ENCODE measurements around the gene SALL2. TPM values are rescaled to one million over a fixed set of nuclear protein-coding genes. Genes with fewer than 3 reads are reported as not detected.

SALL2 gene
- total RNA-seq, 2 experiments from 2014 or later, result 5.5 to 6.3 TPM

GRCh38 chr14:21541413-21542074 is 15.4 kb upstream of the SALL2 start:
- H3K9me3 Mint-ChIP-seq (ENCODE audit: low read depth), result no peaks in the 10 kb centered on the region
- no peak for DNase-seq
- H3K27ac Mint-ChIP-seq, result no peak overlapping the region
- peaks cover 5% of the 10 kb centered on the region for H3K4me1 Mint-ChIP-seq
- intact Hi-C loops (cut with DNase I, micrococcal nuclease), result no loop called here
- ChIA-PET CTCF (no interaction called here), POLR2A (no interaction called here)
- no peaks in the 10 kb centered on the region for H3K36me3 Mint-ChIP-seq (ENCODE audit: low read depth)
- H3K27me3 Mint-ChIP-seq, result peaks cover 25% of the 10 kb centered on the region
- H3K4me3 Mint-ChIP-seq, result no peak overlapping the region
- ATAC-seq, result no peak

DNA sequence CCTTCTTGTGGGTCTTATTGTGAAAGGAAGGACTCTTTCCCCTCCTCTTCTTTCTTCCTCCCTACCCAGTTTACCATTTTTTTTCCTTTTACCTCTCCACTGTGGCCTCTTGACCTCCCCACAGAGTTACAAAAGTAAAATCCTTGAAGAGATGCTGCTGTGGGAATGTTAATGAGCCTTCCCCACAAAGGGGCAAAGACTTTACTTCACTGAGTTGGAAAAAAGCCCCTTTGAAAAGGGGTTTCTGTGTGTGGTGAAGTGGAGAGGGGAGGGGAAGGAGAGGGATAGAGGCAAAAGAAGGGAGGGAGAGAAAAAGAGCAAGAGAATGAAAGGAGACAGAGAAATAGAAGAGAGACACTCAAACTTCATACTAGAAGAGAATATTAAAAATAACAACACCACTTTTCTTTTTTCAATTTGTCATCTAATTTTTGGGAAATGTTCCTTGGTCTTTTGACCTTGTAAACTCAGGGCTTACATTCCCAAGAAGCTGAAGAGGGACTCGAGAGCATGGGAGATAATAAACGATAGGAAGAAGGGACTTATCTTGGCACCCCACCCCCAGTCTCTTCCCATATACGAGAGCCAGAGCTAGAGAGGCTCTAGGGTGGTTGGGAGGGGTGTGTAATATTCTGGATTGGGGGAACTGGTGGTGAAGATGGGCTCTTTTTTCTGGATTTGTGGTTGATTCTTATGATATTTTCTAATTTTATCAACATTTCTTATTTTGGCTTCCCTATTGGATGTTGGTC is 13.2 kb upstream of the SALL2 start:
- DNase-seq (no peak), ATAC-seq (no peak)
- CTCF ChIA-PET, result no interaction called here
- no peak overlapping the region for H3K4me3 Mint-ChIP-seq
- peaks cover 10% of the 10 kb centered on the region for H3K4me1 Mint-ChIP-seq
- POLR2A ChIA-PET, result no interaction called here
- intact Hi-C loops (cut with DNase I, micrococcal nuclease), result no loop called here
- no peaks in the 10 kb centered on the region for H3K9me3 Mint-ChIP-seq (ENCODE audit: low read depth)
- H3K27me3 Mint-ChIP-seq, result peaks cover 39% of the 10 kb centered on the region
- no peak overlapping the region for H3K27ac Mint-ChIP-seq
- no peaks in the 10 kb centered on the region for H3K36me3 Mint-ChIP-seq (ENCODE audit: low read depth)

DNA sequence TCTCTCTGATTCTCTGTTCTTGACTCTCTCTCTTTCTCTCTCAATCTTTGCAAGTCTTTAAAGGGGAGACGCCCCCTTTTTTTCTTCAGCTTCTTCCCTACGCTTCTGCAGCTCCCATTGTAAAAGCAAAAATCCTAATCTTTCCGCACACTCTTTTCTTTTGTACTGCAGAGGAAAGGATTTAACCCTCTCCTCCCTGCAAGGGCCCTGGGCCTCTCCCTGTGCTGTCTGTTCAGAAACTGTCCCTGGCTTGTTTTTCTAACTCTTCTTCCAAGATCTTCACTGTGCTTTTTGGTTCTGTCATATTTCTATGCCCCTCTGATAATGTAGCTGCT is 10.9 kb upstream of the SALL2 start:
- intact Hi-C loops (cut with DNase I, micrococcal nuclease), result no loop called here
- Mint-ChIP-seq H3K4me1 (peaks cover 10% of the 10 kb centered on the region), H3K9me3 (ENCODE audit: low read depth) (no peaks in the 10 kb centered on the region), H3K4me3 (no peak overlapping the region), H3K27ac (no peak overlapping the region), H3K27me3 (peaks cover 41% of the 10 kb centered on the region), H3K36me3 (ENCODE audit: low read depth) (no peaks in the 10 kb centered on the region)
- ChIA-PET POLR2A (no interaction called here), CTCF (interaction anchor here (0.6 to 1.2 kb wide), 3 partner anchors 38 to 1116 kb away, joined by 3 to 9 read pairs (median 3); no protein-coding TSS in a partner anchor)
- ATAC-seq (no peak), DNase-seq (no peak)

DNA sequence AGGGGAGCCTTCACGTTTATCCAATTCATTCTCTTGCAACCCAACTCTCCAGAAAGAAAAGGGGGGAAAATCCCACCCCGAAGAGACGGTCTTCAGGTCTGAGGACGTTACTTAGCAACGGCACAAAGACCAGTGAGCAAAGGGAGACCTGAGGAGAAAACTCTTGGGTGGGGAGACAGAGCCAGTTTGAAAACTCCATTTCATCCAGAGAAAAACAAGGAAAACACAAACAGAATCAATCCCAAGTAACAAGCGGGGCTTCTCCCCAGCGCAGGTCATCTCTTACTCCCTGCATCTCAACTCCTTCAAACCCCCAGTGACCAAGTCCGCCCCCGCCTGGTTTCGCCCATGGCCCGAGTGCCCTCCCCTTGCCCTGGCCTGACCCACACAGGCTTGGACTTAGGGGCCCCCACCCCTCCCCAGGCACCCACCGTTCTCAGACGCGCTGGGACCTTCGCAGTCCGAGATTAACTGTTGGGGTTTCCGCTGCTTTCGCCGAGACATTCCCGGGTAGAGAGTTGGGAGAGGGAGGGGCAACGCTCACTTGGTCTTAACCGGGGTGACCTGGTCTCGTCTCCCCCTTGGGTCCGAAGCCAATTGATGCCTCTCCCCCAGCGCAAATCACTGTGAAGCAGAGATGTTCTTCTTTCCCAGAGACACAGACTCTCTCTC is 10.4 kb upstream of the SALL2 start:
- ChIA-PET POLR2A (no interaction called here), CTCF (interaction anchor here (0.6 to 1.2 kb wide), 3 partner anchors 38 to 1116 kb away, joined by 3 to 9 read pairs (median 3); no protein-coding TSS in a partner anchor)
- DNase-seq (no peak), ATAC-seq (no peak)
- Mint-ChIP-seq H3K27me3 (peaks cover 41% of the 10 kb centered on the region), H3K4me1 (peaks cover 10% of the 10 kb centered on the region), H3K9me3 (ENCODE audit: low read depth) (no peaks in the 10 kb centered on the region), H3K4me3 (no peak overlapping the region), H3K36me3 (ENCODE audit: low read depth) (no peaks in the 10 kb centered on the region), H3K27ac (no peak overlapping the region)
- intact Hi-C loops (cut with DNase I, micrococcal nuclease), result no loop called here

DNA sequence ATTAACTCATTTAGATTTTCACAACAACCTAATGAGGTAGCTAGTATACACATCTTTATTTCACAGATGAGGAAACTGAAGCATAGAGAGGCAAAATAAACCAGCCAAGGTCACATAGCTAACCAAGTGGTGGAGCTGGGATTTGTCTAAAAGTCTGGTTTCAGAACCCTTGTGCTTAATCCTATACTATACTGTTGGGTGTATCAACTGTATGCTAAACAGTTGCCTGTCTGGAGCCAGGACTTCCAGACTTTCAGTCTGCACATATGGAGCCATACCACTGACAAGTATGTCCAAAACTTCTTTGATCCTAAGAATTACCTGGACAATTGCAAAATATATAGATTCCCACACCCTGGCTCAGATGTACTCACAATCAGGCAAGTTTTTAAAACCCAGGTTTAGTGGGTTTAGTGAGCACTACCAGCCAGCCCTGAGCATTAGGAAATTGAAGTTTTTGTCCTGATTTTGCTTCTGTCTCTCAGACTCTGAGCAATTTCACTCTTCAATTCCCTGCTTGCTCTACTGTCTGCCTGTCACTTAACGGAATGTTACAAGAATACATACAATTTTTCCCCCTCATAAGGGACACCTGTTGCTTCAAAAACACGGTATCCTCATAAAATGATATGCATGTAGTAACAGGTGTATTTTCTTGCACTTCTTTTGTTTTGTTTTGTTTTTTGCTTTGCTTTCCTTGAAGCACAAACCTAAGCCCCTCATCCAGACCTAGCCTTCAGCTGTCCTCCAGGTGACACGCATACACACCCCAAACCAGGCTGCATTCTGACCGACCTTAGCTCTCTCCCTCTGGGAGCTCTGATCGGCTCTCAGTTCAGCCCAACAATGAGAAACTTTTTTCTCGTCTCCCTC is 9.6 kb upstream of the SALL2 start:
- Mint-ChIP-seq H3K27ac (no peak overlapping the region), H3K27me3 (peaks cover 41% of the 10 kb centered on the region), H3K9me3 (ENCODE audit: low read depth) (no peaks in the 10 kb centered on the region), H3K36me3 (ENCODE audit: low read depth) (no peaks in the 10 kb centered on the region), H3K4me3 (no peak overlapping the region), H3K4me1 (peaks cover 10% of the 10 kb centered on the region)
- DNase-seq (no peak), ATAC-seq (no peak)
- intact Hi-C loops (cut with DNase I, micrococcal nuclease), result no loop called here
- POLR2A ChIA-PET, result no interaction called here
- CTCF ChIA-PET, result interaction anchor here (2.5 kb wide), 1 partner anchor 37 kb away, joined by 7 read pairs; no protein-coding TSS in a partner anchor

DNA sequence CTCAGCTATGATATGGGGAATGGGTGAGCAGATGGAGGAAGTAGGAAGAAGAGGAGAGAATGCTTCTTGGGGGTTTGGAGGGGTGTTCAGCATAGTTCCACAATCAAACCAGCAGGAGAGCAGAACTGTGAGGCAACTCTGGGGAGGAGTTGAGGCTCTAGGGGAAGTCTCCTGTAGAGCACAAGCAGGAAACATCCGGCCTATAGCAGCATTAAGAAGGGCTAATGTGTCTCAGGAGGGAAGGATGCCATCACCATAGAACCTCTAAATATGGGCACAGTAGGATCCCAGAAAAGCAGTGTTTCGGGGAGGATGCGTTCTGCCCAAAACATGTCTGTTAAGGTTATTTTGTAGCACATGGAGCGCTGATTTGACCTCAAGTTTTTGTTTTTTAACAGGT is 8.4 kb upstream of the SALL2 start:
- Mint-ChIP-seq H3K27ac (no peak overlapping the region), H3K4me1 (peaks cover 10% of the 10 kb centered on the region), H3K9me3 (ENCODE audit: low read depth) (no peaks in the 10 kb centered on the region), H3K27me3 (peaks cover 39% of the 10 kb centered on the region), H3K36me3 (ENCODE audit: low read depth) (no peaks in the 10 kb centered on the region), H3K4me3 (no peak overlapping the region)
- intact Hi-C loops (cut with DNase I, micrococcal nuclease), result no loop called here
- no peak for DNase-seq
- peak; percentile 39 for ATAC-seq
- CTCF ChIA-PET, result interaction anchor here (2.5 kb wide), 1 partner anchor 36 kb away, joined by 7 read pairs; no protein-coding TSS in a partner anchor
- POLR2A ChIA-PET, result no interaction called here

GRCh38 chr14:21533294-21533693 is 7.1 kb upstream of the SALL2 start:
- Mint-ChIP-seq H3K4me3 (no peak overlapping the region), H3K36me3 (ENCODE audit: low read depth) (no peaks in the 10 kb centered on the region), H3K4me1 (peaks cover 10% of the 10 kb centered on the region), H3K27ac (no peak overlapping the region), H3K27me3 (peaks cover 28% of the 10 kb centered on the region), H3K9me3 (ENCODE audit: low read depth) (no peaks in the 10 kb centered on the region)
- intact Hi-C loops (cut with DNase I, micrococcal nuclease), result no loop called here
- CTCF ChIA-PET, result interaction anchor here (0.6 to 2.5 kb wide), 2 partner anchors 35 to 341 kb away, joined by 4 to 7 read pairs; no protein-coding TSS in a partner anchor
- POLR2A ChIA-PET, result interaction anchor here (0.6 kb wide), 1 partner anchor 38 kb away, joined by 9 read pairs; no protein-coding TSS in a partner anchor
- DNase-seq (no peak), ATAC-seq (no peak)

DNA sequence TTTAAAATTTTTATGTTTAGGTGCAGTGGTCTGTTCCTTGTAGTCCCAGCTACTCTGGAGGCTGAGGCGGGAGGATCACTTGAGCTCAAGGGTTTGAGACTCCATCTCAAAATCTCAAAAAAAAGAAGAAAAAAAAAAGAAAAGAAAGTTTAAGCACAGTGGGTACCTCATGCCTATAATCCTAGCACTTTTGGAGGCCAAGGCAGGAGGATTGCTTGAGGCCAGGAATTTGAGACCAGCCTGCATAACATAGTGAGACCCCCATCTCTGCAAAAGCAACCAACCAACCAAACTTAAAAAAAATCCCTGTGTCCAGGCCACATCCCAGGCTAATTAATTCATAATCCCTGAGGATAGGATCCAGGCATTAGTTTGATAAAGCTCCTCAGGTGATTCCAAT is 3.4 kb upstream of the SALL2 start:
- POLR2A ChIA-PET, result no interaction called here
- no peak for DNase-seq
- Mint-ChIP-seq H3K9me3 (ENCODE audit: low read depth) (no peaks in the 10 kb centered on the region), H3K27ac (no peak overlapping the region), H3K4me3 (no peak overlapping the region), H3K36me3 (ENCODE audit: low read depth) (no peaks in the 10 kb centered on the region), H3K27me3 (peaks cover 5% of the 10 kb centered on the region), H3K4me1 (peaks cover 16% of the 10 kb centered on the region)
- CTCF ChIA-PET, result interaction anchor here (0.7 to 1.6 kb wide), 3 partner anchors 31 to 289 kb away, joined by 3 to 6 read pairs (median 3); no protein-coding TSS in a partner anchor
- no peak for ATAC-seq
- intact Hi-C loops (cut with DNase I, micrococcal nuclease), result no loop called here

DNA sequence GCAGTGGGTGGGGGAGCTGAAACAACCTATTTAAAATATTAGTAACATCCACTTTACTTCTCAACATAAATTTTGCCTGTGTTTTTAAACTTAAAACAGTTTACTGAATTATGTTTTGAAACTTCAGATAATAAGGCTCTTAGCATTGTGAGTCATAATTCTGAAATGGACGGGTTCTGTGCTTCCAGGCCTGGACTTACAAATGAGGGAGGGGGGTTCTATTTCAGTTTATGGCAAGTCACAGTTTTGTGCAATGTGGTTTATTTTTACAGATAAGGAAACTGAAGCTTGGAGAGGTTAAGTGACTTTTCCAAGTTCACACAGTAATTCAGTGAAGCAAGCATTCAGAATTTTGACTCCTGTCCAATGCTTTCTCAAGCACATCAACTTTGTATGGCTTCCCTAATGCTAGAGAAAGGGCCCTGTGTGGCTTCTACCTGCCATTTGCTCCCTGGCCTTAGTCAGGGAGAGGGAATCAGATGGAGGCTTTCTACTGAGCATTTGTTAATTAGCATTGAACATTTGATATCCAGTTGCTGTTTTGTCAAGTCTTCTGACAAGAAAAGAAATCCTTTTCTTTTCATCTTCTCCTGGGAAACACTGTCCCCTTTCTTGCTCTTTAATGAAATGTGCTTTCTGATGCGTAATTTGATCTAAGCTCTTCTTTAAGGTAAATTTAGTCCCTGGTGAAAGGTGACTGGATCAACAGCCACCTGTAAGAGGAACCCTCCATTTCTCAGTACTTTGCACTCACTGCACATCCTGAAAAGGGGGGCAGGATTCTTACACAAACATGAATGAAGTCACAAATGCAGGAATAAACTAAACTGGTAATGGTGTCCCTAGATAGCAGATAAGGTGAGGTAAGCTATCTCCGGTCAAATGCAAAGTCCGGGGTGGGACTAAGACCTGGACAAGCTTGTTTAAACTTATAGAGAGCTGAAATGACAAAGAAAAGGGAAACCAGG is 2.5 kb upstream of the SALL2 start:
- POLR2A ChIA-PET, result interaction anchor here (0.6 kb wide), 1 partner anchor 17 kb away, joined by 3 read pairs; no protein-coding TSS in a partner anchor

DNA sequence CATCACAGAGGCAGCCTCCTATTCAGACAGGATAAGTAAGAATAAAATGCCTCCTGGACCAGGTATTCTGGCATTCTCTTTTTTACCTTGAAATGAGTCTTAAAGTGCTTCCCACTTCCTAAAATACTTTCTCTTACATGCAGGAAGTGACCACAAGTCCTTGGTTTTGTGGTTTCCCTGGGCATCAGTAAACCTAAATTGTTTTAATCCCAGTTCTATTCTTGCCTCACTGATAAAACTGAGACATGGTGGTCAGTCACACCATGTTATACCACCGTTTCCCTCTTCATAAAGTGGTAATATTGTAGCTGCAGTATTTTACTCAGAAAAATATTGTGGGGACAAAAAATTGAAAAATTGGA is 1.2 kb upstream of the SALL2 start:
- H3K9me3 Mint-ChIP-seq (ENCODE audit: low read depth), result no peaks in the 10 kb centered on the region
- peaks cover 16% of the 10 kb centered on the region for H3K4me1 Mint-ChIP-seq
- H3K36me3 Mint-ChIP-seq (ENCODE audit: low read depth), result no peaks in the 10 kb centered on the region
- no peak overlapping the region for H3K27ac Mint-ChIP-seq
- ChIA-PET POLR2A (no interaction called here), CTCF (interaction anchor here (2.9 kb wide), 1 partner anchor 29 kb away, joined by 16 read pairs; no protein-coding TSS in a partner anchor)
- intact Hi-C loops (cut with DNase I, micrococcal nuclease), result loop anchor here (2.0 kb wide), 2 partner anchors 16 to 30 kb away; partner anchors contain the start of gene METTL3 (in 1 of the 2)
- no peak for ATAC-seq
- peak overlapping the region; percentile 71 for H3K4me3 Mint-ChIP-seq
- DNase-seq, result no peak
- H3K27me3 Mint-ChIP-seq, result no peaks in the 10 kb centered on the region

More for the DNA sequence above, 2.5 kb upstream of the SALL2 start:
- CTCF ChIA-PET, result interaction anchor here (0.7 to 2.9 kb wide), 5 partner anchors 28 to 288 kb away, joined by 3 to 16 read pairs (median 3); no protein-coding TSS in a partner anchor
- Mint-ChIP-seq H3K4me1 (peaks cover 16% of the 10 kb centered on the region), H3K27ac (no peak overlapping the region), H3K9me3 (ENCODE audit: low read depth) (no peaks in the 10 kb centered on the region), H3K4me3 (no peak overlapping the region), H3K27me3 (no peaks in the 10 kb centered on the region), H3K36me3 (ENCODE audit: low read depth) (no peaks in the 10 kb centered on the region)
- no peak for DNase-seq
- ATAC-seq, result no peak
- intact Hi-C loops (cut with DNase I, micrococcal nuclease), result no loop called here
